GM12873 (cell line): Measurements from ENCODE around the gene MYL3.

ENCODE experiments used
- TF ChIP-seq, protein P1 (sequence below): IDR thresholded peaks from 2 replicates; pipeline ENCODE4 v1.5.1; 2012; ENCODE audit warnings: low read depth, mild to moderate bottlenecking, moderate library complexity, low read length, control low read depth; ENCODE audit not compliant: insufficient read depth; ENCODE audit errors: missing control alignments

The MYL3 gene

GRCh38 chr3:46885612-46886011 is 22.4 kb upstream of the MYL3 start:
- TF ChIP-seq, protein P1, sequence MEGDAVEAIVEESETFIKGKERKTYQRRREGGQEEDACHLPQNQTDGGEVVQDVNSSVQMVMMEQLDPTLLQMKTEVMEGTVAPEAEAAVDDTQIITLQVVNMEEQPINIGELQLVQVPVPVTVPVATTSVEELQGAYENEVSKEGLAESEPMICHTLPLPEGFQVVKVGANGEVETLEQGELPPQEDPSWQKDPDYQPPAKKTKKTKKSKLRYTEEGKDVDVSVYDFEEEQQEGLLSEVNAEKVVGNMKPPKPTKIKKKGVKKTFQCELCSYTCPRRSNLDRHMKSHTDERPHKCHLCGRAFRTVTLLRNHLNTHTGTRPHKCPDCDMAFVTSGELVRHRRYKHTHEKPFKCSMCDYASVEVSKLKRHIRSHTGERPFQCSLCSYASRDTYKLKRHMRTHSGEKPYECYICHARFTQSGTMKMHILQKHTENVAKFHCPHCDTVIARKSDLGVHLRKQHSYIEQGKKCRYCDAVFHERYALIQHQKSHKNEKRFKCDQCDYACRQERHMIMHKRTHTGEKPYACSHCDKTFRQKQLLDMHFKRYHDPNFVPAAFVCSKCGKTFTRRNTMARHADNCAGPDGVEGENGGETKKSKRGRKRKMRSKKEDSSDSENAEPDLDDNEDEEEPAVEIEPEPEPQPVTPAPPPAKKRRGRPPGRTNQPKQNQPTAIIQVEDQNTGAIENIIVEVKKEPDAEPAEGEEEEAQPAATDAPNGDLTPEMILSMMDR: no peak

GRCh38 chr3:46884929-46885328 is 21.7 kb upstream of the MYL3 start:
- TF ChIP-seq, protein P1: no peak

DNA sequence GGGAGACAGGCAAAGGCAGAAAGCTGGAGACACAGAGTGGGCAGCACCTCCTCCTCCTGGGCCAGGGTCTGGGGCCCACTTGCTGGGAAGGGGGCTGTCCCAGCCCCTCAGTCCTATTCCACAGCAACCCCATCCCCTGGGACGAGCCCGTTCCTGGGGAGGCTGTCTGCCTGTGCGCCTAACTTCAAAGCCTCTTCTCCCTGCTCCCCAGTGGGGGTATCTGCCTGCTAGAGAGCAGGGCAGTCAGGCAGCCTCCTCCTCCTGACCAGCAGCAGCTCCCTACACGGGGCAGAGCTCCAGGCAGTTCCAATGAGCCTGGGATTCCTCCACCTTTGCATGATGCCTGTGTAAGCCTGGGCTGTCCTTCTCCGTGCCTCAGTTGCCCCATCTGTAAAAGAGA is 21.2 kb upstream of the MYL3 start:
- TF ChIP-seq, protein P1: no peak

GRCh38 chr3:46883830-46884185 is 20.6 kb upstream of the MYL3 start:
- TF ChIP-seq, protein P1: no peak

- TF ChIP-seq, protein P1: no peak
Measured at GRCh38 chr3:46883054-46883829, 20.0 kb upstream of the MYL3 start.

GRCh38 chr3:46882377-46883053 is 19.3 kb upstream of the MYL3 start:
- TF ChIP-seq, protein P1: no peak

DNA sequence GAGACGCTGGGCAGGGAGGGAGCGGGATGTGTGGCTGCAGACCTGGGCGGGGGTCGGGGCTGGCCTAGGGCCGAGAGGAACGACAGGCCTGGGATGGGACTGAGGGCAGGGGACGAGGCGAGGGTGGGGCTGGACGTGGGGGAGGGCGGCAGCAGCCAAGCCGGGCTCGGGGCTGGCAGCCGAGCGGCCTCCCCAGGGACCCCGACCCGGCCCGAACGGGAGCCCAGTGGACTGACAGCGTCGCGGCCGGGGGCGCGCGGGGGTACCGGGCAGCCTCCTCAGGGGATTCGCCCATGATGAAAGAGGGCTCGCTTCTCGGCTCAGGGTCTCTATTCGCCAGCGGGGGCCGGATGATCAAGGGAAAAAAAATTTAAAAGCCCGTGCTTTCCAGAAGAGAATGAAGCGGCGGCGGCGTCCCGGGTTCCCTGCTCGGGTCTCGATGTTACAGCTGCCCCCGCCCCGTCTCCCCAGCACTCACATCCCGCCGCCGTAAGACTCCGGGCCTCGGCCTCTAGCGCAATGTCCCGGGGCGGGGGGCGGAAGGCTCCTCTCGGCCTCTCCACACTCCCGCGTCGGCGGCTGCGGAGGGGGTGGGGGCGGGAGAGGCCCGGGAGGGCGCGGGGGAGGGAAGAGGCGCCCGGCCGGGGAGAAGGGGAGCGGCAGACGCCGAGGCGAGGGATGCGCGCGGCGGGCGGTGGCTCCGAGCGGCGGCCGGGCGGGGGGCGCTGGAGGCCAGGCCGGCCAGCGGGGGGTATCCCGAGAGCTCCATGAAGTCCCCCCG is 18.5 kb upstream of the MYL3 start:
- TF ChIP-seq, protein P1: no peak
